Erythroblast (primary cell): ENCODE results near the gene FLRT1.

ENCODE experiments used
- GATA1 ChIP-seq: IDR thresholded peaks from 2 replicates; pipeline ENCODE4 v1.6.1; 2011; ENCODE audit warnings: low read depth, mild to moderate bottlenecking, control low read depth, low read length, moderate library complexity
- POLR2A ChIP-seq: IDR thresholded peaks from 2 replicates; pipeline ENCODE4 v1.6.1; 2011; ENCODE audit warnings: mild to moderate bottlenecking, low read length

DNA sequence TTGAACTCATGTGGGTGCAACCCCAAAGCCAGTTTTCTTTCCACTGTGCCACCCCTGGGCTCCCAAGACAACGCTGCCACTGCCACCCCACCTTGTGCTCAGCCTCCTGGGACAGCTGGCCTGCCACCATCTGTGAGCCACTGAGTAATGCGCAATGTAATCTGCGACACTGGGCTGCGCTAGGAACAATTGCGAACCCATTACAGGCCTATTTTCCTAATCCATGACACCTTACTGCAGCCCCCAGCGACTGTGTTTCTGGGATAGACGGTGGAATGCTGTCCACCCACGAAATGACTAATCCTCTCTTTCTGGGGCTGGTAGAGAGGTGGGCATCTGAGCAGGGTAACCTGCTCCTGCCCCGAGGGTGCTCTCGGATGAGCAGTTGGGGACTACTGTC lies 22.2 kb downstream of the FLRT1 start:
- TF ChIP-seq POLR2A: no peak
- TF ChIP-seq GATA1: no peak
